IPS-15b (cell line): ENCODE data around the gene CCDC167.

Experiments
- H3K27me3 ChIP-seq: one replicate; pipeline ENCODE4 v1.6.1; 2013; ENCODE audit warnings: low read length; ENCODE audit not compliant: control insufficient read depth, insufficient read depth
- H3K36me3 ChIP-seq: one replicate; pipeline ENCODE4 v1.6.1; 2013; ENCODE audit warnings: low read length; ENCODE audit not compliant: control insufficient read depth, insufficient read depth
- H3K4me1 ChIP-seq: one replicate; pipeline ENCODE4 v1.6.1; 2013; ENCODE audit warnings: mild to moderate bottlenecking, low read length; ENCODE audit not compliant: control insufficient read depth, insufficient read depth
- H3K4me3 ChIP-seq: one replicate; pipeline ENCODE4 v1.5.1; 2013; ENCODE audit warnings: low read depth, low read length
- H3K9ac ChIP-seq: one replicate; pipeline ENCODE4 v1.6.1; 2013; ENCODE audit warnings: low read depth, mild to moderate bottlenecking, low read length
- H3K9me3 ChIP-seq: one replicate; pipeline ENCODE4 v1.6.1; 2013; ENCODE audit warnings: mild to moderate bottlenecking, low read length; ENCODE audit not compliant: control insufficient read depth, insufficient read depth

The CCDC167 gene

DNA sequence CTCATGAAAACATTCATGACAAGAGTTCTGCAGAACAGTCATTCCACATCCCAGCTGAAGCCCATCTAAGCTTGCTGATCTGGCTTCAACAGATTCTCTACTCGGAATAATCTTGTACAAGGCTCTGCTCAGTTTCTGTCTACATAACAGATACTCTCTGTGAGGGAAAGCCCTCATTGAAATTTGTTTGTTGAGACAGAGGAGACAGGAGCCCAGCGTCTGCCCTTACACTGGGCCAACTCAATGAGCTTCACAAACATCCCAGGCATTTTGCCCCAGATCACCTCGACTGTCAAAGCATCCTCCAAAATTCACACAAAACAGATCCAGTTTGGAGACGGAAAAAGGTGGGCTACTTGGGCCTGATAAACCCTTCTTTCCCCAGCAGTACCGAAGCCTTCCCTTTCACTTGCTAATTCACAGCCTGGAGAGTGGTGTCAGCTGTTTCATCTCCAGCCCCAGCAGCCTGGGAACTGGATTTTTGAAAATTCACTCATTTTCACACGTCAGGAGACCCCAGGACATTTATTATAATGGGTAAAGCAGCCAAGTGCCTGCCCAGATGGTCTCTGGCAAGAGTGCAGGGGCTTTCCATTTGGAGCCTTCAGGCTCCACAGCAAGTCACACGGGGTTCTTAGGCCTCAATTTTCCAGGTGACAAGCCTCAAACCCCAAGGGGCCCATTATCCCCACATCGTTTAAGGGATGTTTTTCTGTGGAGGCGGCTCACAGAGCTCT lies 7.3 kb downstream of the CCDC167 start:
- H3K9me3 ChIP-seq, result no peaks in the 10 kb centered on the region
- no peaks in the 10 kb centered on the region for H3K36me3 ChIP-seq
- peaks cover 8% of the 10 kb centered on the region for H3K4me1 ChIP-seq
- H3K27me3 ChIP-seq, result no peaks in the 10 kb centered on the region
- H3K4me3 ChIP-seq, result no peak overlapping the region
- H3K9ac ChIP-seq, result no peak overlapping the region

DNA sequence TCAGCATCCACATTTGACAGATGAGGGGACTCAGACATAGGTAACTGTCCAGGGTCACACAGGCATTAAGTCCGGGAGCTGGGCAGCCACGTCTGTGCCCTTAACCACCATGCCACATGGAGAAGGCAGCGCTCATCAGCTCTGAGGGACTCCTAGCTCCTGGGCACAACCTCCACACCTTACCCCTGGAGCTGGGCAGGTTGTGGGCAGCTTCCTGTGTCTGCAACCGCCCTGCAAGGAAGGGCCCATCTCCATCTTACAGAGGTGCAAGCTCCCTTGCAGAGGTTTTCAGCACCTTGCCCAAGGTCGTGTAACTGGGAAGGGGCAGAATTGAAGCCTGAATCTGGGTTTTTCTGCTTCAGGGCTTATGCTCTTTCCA lies 7.9 kb downstream of the CCDC167 start:
- Histone ChIP-seq H3K4me1 (peaks cover 8% of the 10 kb centered on the region), H3K4me3 (no peak overlapping the region), H3K9me3 (no peaks in the 10 kb centered on the region), H3K27me3 (no peaks in the 10 kb centered on the region), H3K36me3 (no peaks in the 10 kb centered on the region), H3K9ac (no peak overlapping the region)

GRCh38 chr6:37491171-37491829 lies 8.4 kb downstream of the CCDC167 start:
- H3K4me3 ChIP-seq, result no peak overlapping the region
- no peak overlapping the region for H3K9ac ChIP-seq

DNA sequence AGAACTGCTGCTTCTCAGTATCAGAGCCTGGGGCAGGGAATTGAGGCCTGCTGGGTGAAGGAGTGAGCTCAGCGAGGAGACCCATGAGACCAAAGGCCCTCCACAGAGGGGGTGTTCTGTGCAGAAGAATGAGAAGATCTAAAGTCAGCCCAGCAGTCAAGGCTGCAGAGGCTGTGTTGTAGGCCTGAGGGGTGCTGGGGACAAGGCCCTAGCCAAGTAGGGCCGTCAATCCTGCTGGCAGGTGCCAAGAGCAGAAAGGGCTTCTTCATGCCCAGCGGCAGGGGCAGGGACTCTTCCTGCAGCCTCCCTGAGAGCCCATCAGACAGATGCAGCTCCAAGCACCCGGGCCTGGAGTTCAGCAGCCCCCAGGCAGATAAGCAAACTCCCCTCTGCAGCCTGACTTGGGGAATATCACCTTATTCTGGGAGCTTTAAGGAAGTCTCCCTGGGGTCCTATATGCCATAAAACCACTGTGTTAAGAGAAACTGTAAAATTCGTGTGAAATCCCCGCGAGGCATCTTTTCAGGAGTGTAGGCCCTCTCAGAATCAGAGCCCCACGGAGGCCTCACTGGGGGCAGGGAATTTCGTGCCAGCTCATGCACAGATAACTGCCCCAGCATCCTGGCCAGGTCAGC lies 9.0 kb downstream of the CCDC167 start:
- Histone ChIP-seq H3K27me3 (no peaks in the 10 kb centered on the region), H3K9ac (no peak overlapping the region), H3K4me3 (no peak overlapping the region), H3K4me1 (peaks cover 8% of the 10 kb centered on the region), H3K36me3 (no peaks in the 10 kb centered on the region), H3K9me3 (no peaks in the 10 kb centered on the region)

More at GRCh38 chr6:37491171-37491829, 8.4 kb downstream of the CCDC167 start:
- peaks cover 8% of the 10 kb centered on the region for H3K4me1 ChIP-seq
- no peaks in the 10 kb centered on the region for H3K27me3 ChIP-seq
- H3K36me3 ChIP-seq, result no peaks in the 10 kb centered on the region
- H3K9me3 ChIP-seq, result no peaks in the 10 kb centered on the region

GRCh38 chr6:37489697-37490336 lies 9.9 kb downstream of the CCDC167 start:
- Histone ChIP-seq H3K4me3 (no peak overlapping the region), H3K36me3 (no peaks in the 10 kb centered on the region), H3K4me1 (peaks cover 8% of the 10 kb centered on the region), H3K27me3 (no peaks in the 10 kb centered on the region), H3K9me3 (no peaks in the 10 kb centered on the region), H3K9ac (no peak overlapping the region)

DNA sequence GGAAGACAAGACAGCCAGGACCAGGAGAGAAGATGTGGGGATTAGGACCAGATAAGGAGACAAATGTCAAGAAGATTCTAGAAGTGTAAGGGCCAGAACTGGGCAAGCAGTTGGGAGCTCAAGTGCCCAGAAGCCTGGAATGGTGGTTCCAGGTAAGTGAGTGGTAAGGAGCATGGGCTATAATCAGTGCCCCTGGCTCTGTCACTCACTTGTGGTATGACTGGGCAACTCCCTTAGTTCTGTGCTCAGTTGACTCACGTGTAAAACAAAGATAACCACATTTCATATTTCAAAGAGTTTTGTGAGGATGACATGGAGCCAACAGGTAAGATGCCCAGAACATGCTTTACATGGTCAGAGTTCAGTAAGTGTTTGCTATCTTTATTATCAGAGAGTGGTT lies 11.2 kb downstream of the CCDC167 start:
- H3K27me3 ChIP-seq, result no peaks in the 10 kb centered on the region
- no peak overlapping the region for H3K9ac ChIP-seq
- H3K4me3 ChIP-seq, result no peak overlapping the region
- no peaks in the 10 kb centered on the region for H3K9me3 ChIP-seq
- peaks cover 8% of the 10 kb centered on the region for H3K4me1 ChIP-seq
- no peaks in the 10 kb centered on the region for H3K36me3 ChIP-seq

DNA sequence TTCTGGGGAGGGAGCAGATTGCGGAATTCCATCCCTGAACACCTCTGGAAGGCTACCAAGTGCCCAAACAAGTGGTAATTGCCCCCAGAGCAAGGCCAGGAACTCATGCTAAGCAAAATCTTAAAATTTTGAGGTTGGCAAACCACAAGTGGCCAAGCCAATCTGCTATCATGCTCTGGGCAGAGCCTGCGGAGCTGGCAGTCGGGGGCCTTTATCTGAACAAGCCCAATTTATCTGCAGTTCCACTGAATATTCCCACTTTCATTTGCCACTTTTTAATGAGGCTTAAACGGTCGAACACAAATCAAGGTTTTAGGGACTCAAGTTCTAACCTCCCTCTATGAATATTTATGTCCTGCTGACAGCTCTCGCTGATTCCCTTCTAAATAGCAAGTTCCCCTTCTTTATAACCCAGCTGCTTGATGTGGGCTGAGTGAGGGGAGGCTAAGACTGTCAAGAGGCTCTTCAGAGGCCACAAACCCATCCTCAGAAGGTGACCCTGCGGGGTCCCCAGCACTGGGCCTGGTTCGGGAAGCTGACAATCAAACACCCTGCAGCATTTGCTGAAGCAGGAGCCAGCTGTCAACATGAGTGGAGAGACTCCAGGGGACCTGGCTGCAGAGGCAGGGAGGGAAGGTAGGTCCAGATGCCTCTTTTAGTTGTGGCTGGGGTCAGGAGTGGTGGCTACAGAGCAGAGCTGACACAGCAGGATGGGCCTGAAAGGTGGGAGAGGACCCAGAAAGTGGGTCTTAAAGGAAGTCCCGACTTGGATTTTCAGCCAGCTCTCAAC lies 11.9 kb downstream of the CCDC167 start:
- H3K36me3 ChIP-seq, result no peaks in the 10 kb centered on the region
- peaks cover 8% of the 10 kb centered on the region for H3K4me1 ChIP-seq
- no peaks in the 10 kb centered on the region for H3K9me3 ChIP-seq
- no peaks in the 10 kb centered on the region for H3K27me3 ChIP-seq
- no peak overlapping the region for H3K4me3 ChIP-seq
- H3K9ac ChIP-seq, result no peak overlapping the region

- no peaks in the 10 kb centered on the region for H3K27me3 ChIP-seq
- no peaks in the 10 kb centered on the region for H3K9me3 ChIP-seq
- no peaks in the 10 kb centered on the region for H3K36me3 ChIP-seq
- no peak overlapping the region for H3K4me3 ChIP-seq
- H3K4me1 ChIP-seq, result no peaks in the 10 kb centered on the region
- H3K9ac ChIP-seq, result no peak overlapping the region
Measured at GRCh38 chr6:37486121-37486839, 13.4 kb downstream of the CCDC167 start.

DNA sequence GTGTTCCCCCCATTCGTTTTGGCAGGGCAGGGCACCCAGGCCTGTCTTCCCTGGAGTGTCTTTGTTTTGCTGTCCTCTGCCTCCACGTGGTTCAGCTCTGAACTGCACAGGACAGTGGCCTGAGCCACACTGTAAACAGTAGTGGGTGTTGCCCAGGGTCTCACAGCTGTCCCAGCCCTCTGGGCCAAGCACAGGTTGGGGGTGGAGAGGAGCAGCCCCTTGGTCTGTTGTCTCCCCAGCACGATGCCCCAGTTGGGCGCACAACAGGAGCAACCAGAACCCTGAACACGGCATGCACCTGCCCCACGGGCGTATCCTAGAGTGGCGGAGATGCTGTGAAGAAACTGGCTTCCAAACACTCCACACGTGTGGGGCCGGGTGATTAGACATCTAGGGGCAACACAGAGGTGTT lies 14.4 kb downstream of the CCDC167 start:
- no peak overlapping the region for H3K9ac ChIP-seq
- H3K27me3 ChIP-seq, result no peaks in the 10 kb centered on the region
- peaks cover 5% of the 10 kb centered on the region for H3K4me1 ChIP-seq
- no peak overlapping the region for H3K4me3 ChIP-seq
- H3K9me3 ChIP-seq, result no peaks in the 10 kb centered on the region
- H3K36me3 ChIP-seq, result no peaks in the 10 kb centered on the region

- H3K4me3 ChIP-seq, result no peak overlapping the region
- H3K27me3 ChIP-seq, result no peaks in the 10 kb centered on the region
- H3K36me3 ChIP-seq, result peaks cover 5% of the 10 kb centered on the region
- H3K9me3 ChIP-seq, result no peaks in the 10 kb centered on the region
- peaks cover 5% of the 10 kb centered on the region for H3K4me1 ChIP-seq
- no peak overlapping the region for H3K9ac ChIP-seq
Measured at GRCh38 chr6:37484786-37485170, 14.9 kb downstream of the CCDC167 start.
